ENCODE measurements around the gene ASCL3.
"Not testable (repeated sequence)": the region's sequence is repeated elsewhere in the genome, so short reads cannot be mapped to it uniquely, and the experiment has no call there.

Gene ASCL3

DNA sequence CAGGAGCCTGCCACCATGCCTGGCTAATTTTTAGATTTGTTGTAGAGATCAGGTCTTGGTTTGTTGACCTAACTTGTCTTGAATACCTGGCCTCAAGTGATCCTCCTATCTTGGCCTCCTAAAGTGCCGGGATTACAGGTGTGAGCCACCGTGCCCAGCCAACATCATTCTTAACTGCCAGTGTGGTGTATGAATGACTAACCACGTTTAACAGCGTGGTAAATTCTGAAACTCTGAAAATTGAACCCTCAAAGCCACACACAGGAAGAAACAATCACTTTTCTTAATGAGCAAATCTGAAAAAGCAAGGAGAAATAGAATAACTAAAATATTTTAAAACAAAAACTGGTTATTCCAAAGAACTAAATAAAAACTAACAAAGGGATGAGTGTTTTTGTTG, 14.0 kb upstream of the ASCL3 start:
- no peak for DNase-seq
- intact Hi-C loops (cut with DNase I), result no loop called here

DNA sequence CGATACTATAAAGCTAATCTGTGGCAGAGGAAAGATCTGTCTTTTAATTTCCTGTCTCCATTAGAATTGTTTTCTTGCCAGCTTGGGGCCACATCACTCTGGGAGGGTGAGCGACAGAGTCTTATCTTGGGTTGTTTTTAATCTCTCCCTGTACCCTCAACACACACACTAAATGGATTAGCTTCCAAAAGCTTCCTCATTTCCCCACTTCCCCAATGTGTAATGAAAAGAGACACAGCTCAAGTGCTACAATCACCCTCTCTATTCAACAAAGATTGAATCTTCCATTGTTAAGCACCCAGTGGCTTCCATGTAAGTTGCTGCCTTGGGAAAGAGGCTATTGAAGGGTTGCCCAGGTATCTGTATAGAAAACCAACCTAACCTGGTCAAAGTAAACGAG, 6.1 kb upstream of the ASCL3 start:
- intact Hi-C loops (cut with DNase I), result no loop called here
- DNase-seq, result no peak

DNA sequence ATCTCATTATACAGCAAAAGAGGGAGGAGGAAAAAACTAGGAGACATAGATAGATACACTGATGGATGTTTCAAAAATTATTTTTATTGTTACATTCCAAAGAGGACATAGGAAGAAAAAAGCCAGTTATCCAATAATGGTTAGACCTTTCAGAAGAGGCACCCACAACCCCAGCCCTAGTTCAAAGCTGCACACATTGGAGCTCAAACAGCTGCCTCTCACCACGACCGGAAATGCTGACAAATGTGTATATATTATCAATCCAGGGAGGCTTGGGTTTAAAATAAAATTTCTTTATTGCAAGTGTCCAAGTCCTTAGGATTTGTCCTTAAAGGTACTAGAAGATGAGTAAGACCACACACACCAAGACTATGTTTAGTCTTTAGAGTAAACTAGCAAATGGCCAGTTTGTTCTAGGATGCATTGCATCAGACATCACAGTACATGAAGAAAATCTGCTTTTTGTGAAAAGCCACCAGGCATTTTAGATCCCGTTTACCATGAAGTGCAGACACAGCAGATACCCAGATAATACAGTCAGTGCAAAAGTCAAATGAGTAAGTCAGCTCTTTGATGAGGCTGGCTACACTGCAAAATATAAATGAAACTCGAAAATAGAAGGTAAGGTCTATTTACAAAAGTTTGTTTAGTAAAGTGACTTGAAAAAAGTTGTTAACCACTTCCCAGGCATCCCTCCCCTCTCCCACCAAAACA, 4.6 kb upstream of the ASCL3 start:
- intact Hi-C loops (cut with DNase I), result no loop called here
- no peak for DNase-seq

DNA sequence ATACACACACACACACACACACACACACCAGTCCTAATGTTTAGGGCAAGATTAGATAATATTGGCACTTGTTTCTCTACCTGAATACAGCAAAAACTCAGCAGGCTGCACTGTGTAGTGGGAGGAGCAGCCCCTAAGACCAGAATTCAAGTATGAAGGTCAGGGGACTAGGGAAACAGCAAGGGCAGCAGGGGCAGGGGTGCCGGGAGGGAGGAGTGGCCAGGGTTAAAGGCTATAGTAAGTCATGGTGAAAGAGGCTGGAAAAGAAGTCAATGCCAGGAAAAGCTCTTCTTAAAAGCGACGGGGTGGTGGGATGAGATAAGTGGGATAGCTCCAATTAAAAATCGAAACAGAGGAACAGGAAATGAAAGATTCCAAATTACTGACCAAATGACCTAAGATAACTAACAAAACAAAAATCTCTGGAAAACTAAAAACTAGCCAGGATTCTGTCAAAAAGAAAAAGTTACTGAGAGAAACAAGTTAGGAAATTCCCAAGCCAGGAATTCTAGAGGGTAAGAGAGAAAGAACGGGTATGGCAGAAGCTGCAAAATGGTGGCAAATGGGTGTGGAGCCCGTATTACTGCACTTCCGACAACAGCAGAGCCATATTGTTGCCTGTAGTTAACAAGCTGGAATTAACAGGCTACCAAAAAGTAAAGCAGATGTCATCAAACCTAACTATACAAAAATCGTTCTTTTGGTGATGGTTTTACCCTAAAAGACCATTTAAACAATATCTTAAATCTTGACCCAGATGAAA, 1.3 kb downstream of the ASCL3 start:
- no peak for DNase-seq
- intact Hi-C loops (cut with DNase I), result no loop called here

DNA sequence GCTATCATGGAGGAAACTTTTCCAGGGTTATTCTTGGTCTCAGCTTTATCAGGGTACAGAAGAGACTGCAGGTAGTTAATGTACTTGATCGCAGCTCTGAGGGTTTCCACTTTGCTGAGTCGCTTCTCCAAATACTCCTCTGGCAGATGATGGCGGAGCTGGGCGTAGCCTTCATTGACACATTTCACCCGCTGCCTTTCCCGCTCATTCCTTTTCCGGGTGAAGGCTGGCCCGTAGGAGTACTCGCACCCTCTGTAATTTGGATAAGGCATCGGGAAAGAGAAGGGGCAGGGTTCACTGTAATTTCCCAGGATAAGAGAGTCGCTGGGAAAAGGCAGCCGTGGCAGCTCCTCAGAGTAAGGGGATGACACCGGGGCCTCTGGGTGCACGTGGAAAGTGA, 5.2 kb downstream of the ASCL3 start:
- intact Hi-C loops (cut with DNase I), result no loop called here
- DNase-seq, result no peak

DNA sequence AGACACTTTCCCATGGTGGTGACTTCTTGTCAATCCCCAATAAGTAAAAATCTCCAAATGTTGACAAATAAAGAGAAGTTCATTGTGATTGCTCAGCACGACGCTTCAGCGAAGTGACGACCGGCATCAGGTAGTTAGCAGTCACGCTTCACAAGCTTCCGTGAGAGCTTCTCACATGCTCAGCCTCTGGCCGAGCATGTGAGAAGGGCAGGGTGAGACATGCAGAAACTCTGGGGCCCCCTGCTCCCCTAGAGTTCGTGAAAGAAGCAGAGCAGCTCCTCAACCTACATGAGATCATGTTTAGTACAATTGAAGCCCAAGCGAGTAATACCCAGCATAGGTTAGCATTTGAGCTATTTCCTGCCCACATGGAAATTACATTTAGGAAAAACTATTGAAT, 5.7 kb downstream of the ASCL3 start:
- no peak for DNase-seq
- intact Hi-C loops (cut with DNase I), result no loop called here

DNA sequence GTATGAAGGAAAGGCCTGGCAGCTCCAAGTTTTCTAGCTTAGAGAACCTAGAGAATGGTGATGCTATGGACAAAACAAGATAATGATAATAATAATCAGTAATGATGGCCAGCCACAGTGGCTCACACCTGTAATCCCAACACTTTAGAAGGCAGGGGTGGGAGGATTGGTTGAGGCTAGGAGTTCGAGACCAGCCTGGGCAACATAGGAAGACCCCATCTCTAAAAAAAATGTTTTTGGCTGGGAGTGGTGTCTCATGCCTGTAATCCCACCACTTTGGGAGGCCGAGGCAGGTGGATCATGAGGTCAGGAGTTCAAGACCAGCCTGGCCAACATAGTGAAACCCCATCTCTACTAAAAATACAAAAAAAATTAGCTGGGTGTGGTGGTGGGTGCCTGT, 7.0 kb downstream of the ASCL3 start:
- not testable (repeated sequence) for DNase-seq

DNA sequence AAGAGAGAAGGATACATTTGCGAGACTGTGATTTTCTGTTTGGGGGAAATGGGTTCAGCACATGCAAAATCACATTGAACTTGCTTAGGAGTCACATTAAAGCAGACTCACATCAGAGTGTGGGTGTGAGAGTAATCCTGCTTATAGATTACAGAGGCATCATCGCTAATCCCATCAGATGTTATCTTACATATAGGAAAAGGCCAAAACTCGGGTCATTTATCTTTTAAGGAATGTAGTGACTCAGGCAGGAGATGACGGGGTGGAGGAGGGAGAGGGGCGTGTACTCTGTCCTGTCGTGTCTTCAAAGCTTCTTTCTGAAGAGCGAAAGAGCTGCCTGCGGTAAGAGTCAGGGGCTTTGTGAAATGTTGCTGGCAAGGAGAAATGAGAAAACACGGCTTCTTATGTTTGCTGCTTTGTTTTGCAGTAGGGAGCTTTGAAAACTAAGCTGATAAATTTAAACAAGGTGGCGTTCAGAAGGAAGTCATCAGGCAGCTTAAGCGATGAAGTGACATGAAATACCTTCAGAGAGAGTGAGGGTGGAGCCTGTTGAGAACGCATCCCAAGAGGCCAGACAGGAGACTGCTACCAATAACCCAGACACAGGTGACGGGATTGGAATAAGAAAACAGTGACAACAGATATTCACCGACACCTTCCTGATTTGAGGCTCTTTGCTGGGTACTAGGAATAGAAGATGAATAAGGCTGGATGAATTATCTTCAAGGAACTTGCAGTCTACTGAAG, 7.9 kb downstream of the ASCL3 start:
- DNase-seq, result no peak
- intact Hi-C loops (cut with DNase I), result no loop called here

More for the DNA sequence above, 7.0 kb downstream of the ASCL3 start:
- intact Hi-C loops (cut with DNase I), result not testable (repeated sequence)

DNA sequence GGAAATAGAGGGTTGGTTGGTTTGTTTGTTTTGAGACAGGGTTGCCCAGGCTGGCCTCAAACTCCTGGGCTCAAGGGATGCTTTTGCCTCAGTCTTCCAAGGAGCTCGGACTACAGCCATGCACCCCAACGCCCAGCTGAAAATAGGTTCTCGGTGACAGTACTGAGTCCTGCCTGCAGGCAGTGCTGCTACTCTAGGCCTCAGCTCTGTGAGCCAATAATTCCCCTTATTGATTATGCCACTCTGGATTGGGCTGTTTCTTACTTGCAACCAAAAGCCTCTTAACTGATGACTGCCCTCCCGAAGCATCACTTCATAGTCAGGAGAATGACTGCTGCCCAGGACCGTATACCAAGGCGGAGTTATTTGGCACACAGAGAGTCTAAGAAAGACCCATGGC, 8.9 kb downstream of the ASCL3 start:
- no peak for DNase-seq
- intact Hi-C loops (cut with DNase I), result no loop called here

DNA sequence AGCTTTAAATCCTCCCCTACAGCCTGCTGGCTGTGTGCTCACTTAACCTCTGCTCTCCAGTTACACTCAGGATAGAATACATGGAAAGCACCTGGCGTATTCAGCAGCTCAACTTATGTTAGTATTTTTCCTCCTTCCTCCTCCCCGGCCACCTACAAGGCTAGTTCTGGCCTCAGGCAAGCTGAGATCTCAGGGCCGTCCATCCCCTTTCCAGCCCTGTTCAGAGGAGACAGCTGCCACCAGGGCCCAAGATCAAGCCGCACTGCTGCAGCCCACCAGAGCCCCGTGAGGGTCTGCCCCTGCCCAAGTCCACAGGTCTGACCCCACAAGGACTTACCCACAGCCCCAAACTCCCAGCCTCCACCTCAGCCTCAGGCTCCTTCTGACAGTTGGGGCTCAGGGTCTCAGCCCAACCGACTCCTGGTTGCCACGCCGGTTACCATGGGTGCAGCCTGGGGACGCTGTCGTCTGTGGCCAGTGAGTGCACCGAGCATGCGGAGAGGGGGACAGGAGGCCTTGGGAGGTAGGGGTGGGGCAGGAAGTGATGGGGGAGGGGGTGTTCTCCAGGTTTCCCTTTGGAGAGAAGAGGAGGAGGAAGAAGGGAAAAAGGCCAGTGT, 10.1 kb downstream of the ASCL3 start, which contains the start of gene C11orf16:
C11orf16 (minus strand) TSS at position 384 of the 617 bp plus-strand sequence. CDS start 639 bp downstream, outside the sequence.
- no peak for DNase-seq
- intact Hi-C loops (cut with DNase I), result no loop called here

DNA sequence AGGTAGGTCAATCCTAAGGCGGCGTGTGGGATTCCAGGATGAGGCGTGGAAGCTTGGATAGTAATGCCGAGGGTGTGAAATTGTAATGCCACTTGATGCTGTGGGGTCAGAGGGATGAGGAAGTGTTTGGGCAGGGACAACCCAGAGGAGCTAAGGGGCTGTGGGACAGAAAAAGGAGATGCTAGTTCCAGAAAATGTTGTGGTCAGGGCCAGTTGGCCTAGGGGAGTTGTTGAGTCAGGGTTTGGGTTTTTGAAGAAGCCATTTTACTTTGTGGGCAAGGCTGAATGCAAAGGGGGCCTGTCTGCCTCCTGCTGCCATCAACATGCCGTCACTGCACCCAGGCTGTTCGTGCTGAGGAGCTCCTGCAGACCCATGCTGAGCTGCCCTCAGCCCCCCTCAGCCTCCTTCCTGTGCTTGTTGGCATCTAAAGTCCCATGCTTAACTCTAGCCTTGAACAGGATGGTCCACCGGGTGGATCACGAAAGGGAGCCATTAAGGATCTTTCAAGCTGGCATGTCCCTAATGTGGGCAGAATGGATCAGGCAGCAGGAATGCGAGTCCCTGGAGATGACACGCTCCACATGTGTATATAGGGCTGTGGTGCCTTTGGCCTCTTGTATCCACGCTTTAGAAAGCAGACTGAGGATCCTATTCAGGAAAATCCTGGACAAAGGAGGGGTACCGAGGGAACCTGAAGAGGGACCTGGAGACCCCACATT, 12.2 kb downstream of the ASCL3 start:
- intact Hi-C loops (cut with DNase I), result no loop called here
- no peak for DNase-seq

DNA sequence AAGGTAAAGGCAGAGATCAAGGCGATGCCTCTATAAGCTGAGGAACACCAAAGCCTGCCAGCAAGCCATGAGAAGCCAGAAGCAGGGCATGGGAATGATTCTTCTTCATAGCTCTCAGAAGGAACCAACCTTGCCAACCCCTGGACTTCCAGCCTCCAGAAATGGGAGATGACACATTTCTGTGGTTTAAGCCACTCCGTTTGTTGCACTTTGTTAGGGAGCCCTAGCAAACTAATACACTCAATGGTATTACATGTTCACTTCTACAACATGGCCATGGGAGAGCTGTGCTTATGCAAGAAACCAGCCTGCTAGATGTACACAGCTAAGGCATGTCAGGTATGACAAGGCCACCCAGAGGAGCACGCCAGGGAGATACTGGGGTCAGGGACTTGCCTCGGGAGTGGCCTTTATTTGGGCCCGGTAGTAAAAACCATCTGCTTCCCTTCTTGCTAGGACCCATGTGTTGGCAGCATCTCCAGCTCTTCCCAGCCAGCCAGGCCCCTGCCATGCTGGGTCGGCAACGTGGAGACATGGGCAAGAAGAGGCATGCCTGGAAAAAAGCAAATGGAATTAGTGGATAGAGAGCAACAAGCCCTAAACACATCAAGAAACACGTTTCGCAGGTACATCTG, 13.7 kb downstream of the ASCL3 start:
- intact Hi-C loops (cut with DNase I), result no loop called here

DNA sequence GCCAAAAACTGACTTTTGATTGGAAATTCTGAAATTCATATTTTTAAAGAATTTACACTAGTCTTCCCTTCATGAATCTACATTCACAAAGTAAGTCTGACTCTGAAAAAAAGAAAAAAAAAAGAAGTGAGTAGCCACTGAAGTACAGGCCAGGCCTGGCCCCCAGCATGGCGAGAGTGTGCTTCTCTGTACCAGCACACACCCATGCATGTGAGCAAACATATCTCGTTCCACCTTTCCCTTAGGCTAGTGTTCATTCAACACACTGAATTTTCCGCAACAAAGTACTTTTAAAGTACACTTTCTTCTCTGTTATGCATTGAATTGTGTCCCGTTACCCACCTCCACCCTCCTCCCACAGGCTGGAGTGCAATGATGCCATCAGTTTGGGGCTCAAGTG, 14.6 kb downstream of the ASCL3 start:
- intact Hi-C loops (cut with DNase I), result no loop called here
- DNase-seq, result no peak

More for the DNA sequence above, 13.7 kb downstream of the ASCL3 start:
- no peak for DNase-seq

DNA sequence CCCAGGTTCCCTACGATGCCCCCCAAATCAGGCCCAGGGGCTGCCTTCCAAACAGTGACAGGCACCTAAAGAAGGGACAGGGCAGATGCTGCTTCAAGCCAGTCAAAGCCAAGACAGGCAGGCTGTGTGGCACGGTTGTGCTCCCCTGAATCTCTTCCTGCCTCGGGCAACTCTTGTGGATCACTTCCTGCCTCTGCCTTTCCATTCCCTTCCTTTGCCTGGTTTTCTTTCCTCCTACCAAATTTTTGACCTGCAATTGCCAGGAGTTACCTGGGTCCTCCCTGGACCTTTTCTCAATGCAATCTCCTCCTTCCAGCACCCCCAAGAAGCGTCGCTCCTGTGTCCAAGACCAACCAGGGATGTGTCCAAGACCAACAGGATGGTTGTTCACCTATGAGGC, 15.6 kb downstream of the ASCL3 start:
- DNase-seq, result no peak
- intact Hi-C loops (cut with DNase I), result no loop called here

DNA sequence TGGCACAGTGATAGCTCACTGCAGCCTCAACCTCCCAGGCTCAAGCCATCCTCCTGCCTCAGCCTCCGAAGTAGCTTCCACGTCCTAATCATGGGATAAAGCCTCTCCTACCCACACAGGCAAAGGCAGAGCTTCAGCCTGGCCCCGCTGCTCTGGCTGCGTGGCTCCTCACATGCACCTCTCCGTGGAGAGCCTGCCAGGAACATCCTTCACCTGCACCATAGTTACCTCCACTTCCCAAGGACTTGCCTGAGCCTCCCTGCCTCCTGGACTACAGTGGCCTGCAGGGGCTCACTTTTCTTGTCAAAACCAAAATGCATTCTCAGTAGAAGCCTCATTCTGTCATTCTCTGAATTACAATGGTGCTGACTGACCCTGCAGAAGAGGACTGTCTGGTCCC, 16.6 kb downstream of the ASCL3 start:
- DNase-seq, result no peak
- intact Hi-C loops (cut with DNase I), result no loop called here

DNA sequence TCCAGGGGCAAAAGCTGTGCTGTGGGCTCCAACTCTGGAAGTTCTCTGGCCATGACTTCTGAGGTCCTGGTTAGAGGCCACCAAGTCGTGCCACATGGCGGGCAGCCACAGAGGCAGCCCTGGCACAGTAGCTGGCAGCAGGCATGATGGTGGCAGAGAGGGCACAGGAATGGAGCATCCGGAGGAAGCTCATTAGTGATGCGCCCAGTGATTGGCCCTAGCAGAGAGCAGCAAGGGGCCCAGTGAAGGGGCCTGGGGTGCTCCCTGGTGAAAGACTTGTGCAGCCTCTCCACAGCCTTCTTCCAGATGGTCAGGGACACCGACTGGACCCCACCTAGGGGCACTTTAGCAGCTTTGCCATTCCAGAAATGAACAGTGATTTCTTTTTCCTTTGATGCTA, 17.1 kb downstream of the ASCL3 start:
- intact Hi-C loops (cut with DNase I), result no loop called here
- DNase-seq, result no peak

DNA sequence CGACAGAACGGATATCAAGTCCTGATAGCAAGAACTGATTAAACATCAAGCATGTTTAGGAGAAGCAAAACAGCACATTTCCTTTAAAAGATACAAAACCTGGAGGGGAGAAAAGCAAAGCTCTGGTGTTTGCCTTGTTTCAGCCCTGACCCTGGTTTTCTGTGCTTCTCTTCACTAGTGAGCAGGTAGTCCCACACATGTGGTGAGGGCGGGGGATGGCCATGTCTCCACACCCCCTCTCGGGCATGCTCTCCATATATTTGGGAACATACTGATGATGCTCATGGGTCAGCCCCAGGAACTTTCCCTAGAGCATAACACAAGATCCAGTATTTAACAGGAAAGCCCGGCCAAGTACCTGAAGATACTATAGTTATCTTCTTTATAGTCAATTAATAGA, 20.1 kb downstream of the ASCL3 start:
- DNase-seq, result no peak

DNA sequence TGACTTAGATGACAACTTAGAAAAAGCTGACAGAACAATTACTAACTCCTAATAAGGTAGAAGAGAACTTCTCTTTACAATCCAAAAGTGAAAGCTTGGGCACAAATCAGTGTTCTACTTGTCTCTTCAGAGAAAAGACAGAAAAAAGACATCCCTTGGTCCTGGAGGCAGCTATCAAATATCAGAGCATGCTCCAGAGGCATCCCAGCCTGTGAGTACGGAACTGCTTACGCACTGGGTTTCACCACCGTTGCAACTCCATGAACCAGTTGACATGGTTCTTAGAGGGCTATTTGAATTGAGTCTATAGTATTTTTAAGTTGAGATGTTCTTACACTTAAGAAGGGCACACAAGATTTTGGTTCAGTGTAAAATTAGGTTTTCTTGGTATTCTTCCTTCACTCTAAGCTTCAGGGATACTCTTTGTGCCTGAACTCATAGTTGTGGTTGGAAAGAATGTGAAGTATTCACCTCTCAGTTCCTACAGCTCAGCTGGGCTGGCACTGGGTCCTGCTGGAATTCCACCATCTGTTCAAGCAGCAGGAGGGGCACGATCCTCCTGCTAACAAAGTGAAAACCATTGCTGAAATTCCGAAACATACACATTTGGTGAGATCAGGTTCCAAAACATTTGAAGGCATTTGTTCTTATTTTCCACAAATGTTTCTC, 25.5 kb downstream of the ASCL3 start:
- intact Hi-C loops (cut with DNase I), result loop anchor here (10.0 kb wide), 1 partner anchor 232 kb away; the partner anchor contains the start of genes RPL27A and TRIM66
- DNase-seq, result no peak

More for the DNA sequence above, 20.1 kb downstream of the ASCL3 start:
- intact Hi-C loops (cut with DNase I), result no loop called here

DNA sequence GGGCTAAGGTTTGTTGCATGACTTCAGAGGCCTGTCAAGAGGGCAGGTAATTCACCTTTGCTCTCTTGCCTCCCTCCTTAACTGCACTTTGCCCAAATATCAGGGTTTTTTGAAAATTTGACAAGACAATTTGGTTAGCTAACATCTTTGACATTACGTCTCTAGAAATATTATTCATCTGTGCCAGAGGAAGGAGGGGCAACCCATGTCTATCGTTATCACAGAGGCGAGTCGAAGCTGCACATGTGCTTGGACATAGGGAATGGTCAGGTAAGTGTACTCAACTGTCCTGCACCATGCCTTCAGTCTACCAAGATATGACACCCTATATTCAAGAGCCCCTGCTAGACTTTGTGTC, 28.2 kb downstream of the ASCL3 start:
- intact Hi-C loops (cut with DNase I), result loop anchor here (5.0 to 10.0 kb wide), 3 partner anchors 48 to 230 kb away; partner anchors contain the start of genes RPL27A, TMEM9B and TRIM66
- DNase-seq, result no peak
